Upper lobe of right lung (tissue), 1 donor: ENCODE data around the gene IFNA14. TPM values are rescaled to one million over a fixed set of nuclear protein-coding genes. Genes with fewer than 3 reads are reported as not detected.
"Not testable (repeated sequence)": the region's sequence is repeated elsewhere in the genome, so short reads cannot be mapped to it uniquely, and the experiment has no call there.

Experiments
- ATAC-seq: fragments of 200-7000 bp; cut with Tn5 transposase; one replicate; pipeline ENCODE4 v1.9.1; 2020; ENCODE audit warnings: mild to moderate bottlenecking, moderate library complexity
- DNase-seq: peaks from one replicate; pipeline ENCODE4 v3.0.0-alpha.2; 2020
- H3K27ac ChIP-seq: fragments of 200-600 bp; one replicate; pipeline ENCODE4 v1.8.0; 2022
- H3K27me3 ChIP-seq: fragments of 200-600 bp; one replicate; pipeline ENCODE4 v1.8.0; 2022; ENCODE audit warnings: mild to moderate bottlenecking
- H3K36me3 ChIP-seq: fragments of 200-600 bp; one replicate; pipeline ENCODE4 v1.8.0; 2022
- H3K4me1 ChIP-seq: fragments of 200-600 bp; one replicate; pipeline ENCODE4 v1.8.0; 2022
- H3K4me3 ChIP-seq: fragments of 200-600 bp; one replicate; pipeline ENCODE4 v1.8.0; 2022; ENCODE audit warnings: mild to moderate bottlenecking
- H3K9me3 ChIP-seq: fragments of 200-600 bp; one replicate; pipeline ENCODE4 v1.8.0; 2022
- CTCF ChIP-seq: fragments of 200-600 bp; IDR thresholded peaks from one replicate; pipeline ENCODE4 v1.8.0; 2022; ENCODE audit warnings: antibody characterized with exemption
- intact Hi-C: fragments of 100-400 bp; cut with DNase I; formaldehyde crosslinking; loops from one replicate; pipeline ENCODE4 v1.11.0; 2022
- total RNA-seq: library from RNA; stranded (reverse); fragmentation: NEBNext Ultra II Directional; extraction: Animal tissue kit (Norgen Biotek cat#: 25700); gene quantifications from one replicate; pipeline ENCODE4 v1.2.1, GENCODE V29; 2021
- donor health status: DM: no; HTN: yes; CAD: no; lungs with severe emphysema.

IFNA14 gene
- total RNA-seq, 1 donor from 2014 or later: not detected

GRCh38 chr9:21234153-21234687 lies 5.6 kb downstream of the IFNA14 start:
- Histone ChIP-seq H3K27me3 (no peaks in the 10 kb centered on the region), H3K4me1 (no peaks in the 10 kb centered on the region), H3K27ac (no peak overlapping the region), H3K36me3 (no peaks in the 10 kb centered on the region), H3K4me3 (no peak overlapping the region), H3K9me3 (no peaks in the 10 kb centered on the region)
- intact Hi-C loops: no loop called here
- ATAC-seq (no peak), DNase-seq (no peak)
- TF ChIP-seq CTCF: no peak

GRCh38 chr9:21233258-21233657 lies 6.5 kb downstream of the IFNA14 start:
- H3K4me1 ChIP-seq: no peaks in the 10 kb centered on the region
- no peak for DNase-seq
- H3K36me3 ChIP-seq: no peaks in the 10 kb centered on the region
- H3K27ac ChIP-seq: no peak overlapping the region
- no peak overlapping the region for H3K4me3 ChIP-seq
- H3K27me3 ChIP-seq: no peaks in the 10 kb centered on the region
- TF ChIP-seq CTCF: no peak
- intact Hi-C loops: no loop called here
- H3K9me3 ChIP-seq: no peaks in the 10 kb centered on the region
- peak; percentile 22 for ATAC-seq

GRCh38 chr9:21228122-21228521 lies 11.7 kb downstream of the IFNA14 start, which contains the start of gene IFNA17:
Gene IFNA17, minus strand, starts transcription at chr9:21228222. Its CDS starts 49 bp downstream, at chr9:21228173.
- intact Hi-C loops: no loop called here

GRCh38 chr9:21217211-21217610 lies 22.6 kb downstream of the IFNA14 start, which contains the start of gene IFNA16:
Gene IFNA16, minus strand, starts transcription at chr9:21217311. Its CDS starts 6 bp downstream, at chr9:21217305.
- ATAC-seq, H3K27me3 ChIP-seq, H3K27ac ChIP-seq, intact Hi-C loops, H3K4me1 ChIP-seq, DNase-seq, H3K4me3 ChIP-seq, H3K9me3 ChIP-seq, H3K36me3 ChIP-seq: not testable (repeated sequence)

More at GRCh38 chr9:21228122-21228521, 11.7 kb downstream of the IFNA14 start, which contains the start of gene IFNA17:
- ATAC-seq: no peak
- DNase-seq: no peak
- TF ChIP-seq CTCF: no peak
- Histone ChIP-seq H3K27me3 (no peaks in the 10 kb centered on the region), H3K9me3 (no peaks in the 10 kb centered on the region), H3K4me3 (no peak within 1 kb of the TSS), H3K36me3 (no peaks in the 10 kb centered on the region), H3K4me1 (no peaks in the 10 kb centered on the region), H3K27ac (no peak within 1 kb of the TSS)

GRCh38 chr9:21213411-21214326 lies 26.1 kb downstream of the IFNA14 start:
- DNase-seq, H3K27ac ChIP-seq, H3K27me3 ChIP-seq, H3K36me3 ChIP-seq, H3K4me3 ChIP-seq, ATAC-seq, H3K4me1 ChIP-seq, intact Hi-C loops, H3K9me3 ChIP-seq: not testable (repeated sequence)
- TF ChIP-seq CTCF: peak; percentile 28

- DNase-seq: not testable (repeated sequence)
These were observed 27.6 kb downstream of the IFNA14 start for GRCh38 chr9:21212160-21212559.

GRCh38 chr9:21210782-21211181 lies 29.0 kb downstream of the IFNA14 start:
- H3K9me3 ChIP-seq, DNase-seq, H3K4me3 ChIP-seq, H3K27me3 ChIP-seq, H3K36me3 ChIP-seq, intact Hi-C loops, H3K4me1 ChIP-seq, ATAC-seq, H3K27ac ChIP-seq: not testable (repeated sequence)

More at GRCh38 chr9:21212160-21212559, 27.6 kb downstream of the IFNA14 start:
- H3K27ac ChIP-seq, H3K4me3 ChIP-seq, H3K27me3 ChIP-seq, H3K9me3 ChIP-seq, H3K4me1 ChIP-seq, intact Hi-C loops, H3K36me3 ChIP-seq: not testable (repeated sequence)
- peak; percentile 43 for ATAC-seq
